GM21447 (cell line): ENCODE data around the gene BABAM2.
A peak's percentile ranks its signal among the peaks of the same experiment; 100 is the strongest.

Experiments
- ATAC-seq: cut with Tn5 transposase; IDR thresholded peaks from one replicate; pipeline ENCODE4 v1.9.1; 2021; ENCODE audit not compliant: unreplicated experiment

BABAM2 gene

GRCh38 chr2:28270456-28271152 is 380.1 kb downstream of the BABAM2 start:
- no peak for ATAC-seq

- no peak for ATAC-seq
These were observed 380.8 kb downstream of the BABAM2 start for GRCh38 chr2:28271231-28271918.

GRCh38 chr2:28271919-28272250 is 381.4 kb downstream of the BABAM2 start:
- ATAC-seq, result no peak

- no peak for ATAC-seq
These were observed 383.2 kb downstream of the BABAM2 start for GRCh38 chr2:28273751-28274150.

GRCh38 chr2:28274911-28275685 is 384.6 kb downstream of the BABAM2 start:
- no peak for ATAC-seq

- ATAC-seq, result peak; percentile 56
These were observed 385.6 kb downstream of the BABAM2 start for GRCh38 chr2:28276076-28276618.

- no peak for ATAC-seq
These were observed 386.3 kb downstream of the BABAM2 start for GRCh38 chr2:28276807-28277206.

GRCh38 chr2:28277466-28277865 is 386.9 kb downstream of the BABAM2 start:
- no peak for ATAC-seq

GRCh38 chr2:28279371-28279770 is 388.8 kb downstream of the BABAM2 start:
- ATAC-seq, result no peak

- no peak for ATAC-seq
These were observed 390.1 kb downstream of the BABAM2 start for GRCh38 chr2:28280619-28281018.

GRCh38 chr2:28281739-28282138 is 391.2 kb downstream of the BABAM2 start:
- ATAC-seq, result no peak

- no peak for ATAC-seq
These were observed 391.7 kb downstream of the BABAM2 start for GRCh38 chr2:28282248-28282647.

GRCh38 chr2:28282861-28283646 is 392.5 kb downstream of the BABAM2 start:
- no peak for ATAC-seq

GRCh38 chr2:28283861-28284260 is 393.3 kb downstream of the BABAM2 start:
- no peak for ATAC-seq

- no peak for ATAC-seq
These were observed 396.1 kb downstream of the BABAM2 start for GRCh38 chr2:28286678-28287077.

- no peak for ATAC-seq
These were observed 396.9 kb downstream of the BABAM2 start for GRCh38 chr2:28287256-28287915.

GRCh38 chr2:28288620-28289019 is 398.1 kb downstream of the BABAM2 start:
- no peak for ATAC-seq

- ATAC-seq, result no peak
These were observed 401.4 kb downstream of the BABAM2 start for GRCh38 chr2:28291811-28292440.

GRCh38 chr2:28292491-28292890 is 402.0 kb downstream of the BABAM2 start:
- no peak for ATAC-seq

GRCh38 chr2:28293416-28293815 is 402.9 kb downstream of the BABAM2 start:
- no peak for ATAC-seq
